ENCODE data around the gene TSPAN14. TPM values are rescaled to one million over a fixed set of nuclear protein-coding genes. Genes with fewer than 3 reads are reported as not detected.

TSPAN14 gene
- total RNA-seq, 1 experiment from 2014 or later: 73.5 TPM

DNA sequence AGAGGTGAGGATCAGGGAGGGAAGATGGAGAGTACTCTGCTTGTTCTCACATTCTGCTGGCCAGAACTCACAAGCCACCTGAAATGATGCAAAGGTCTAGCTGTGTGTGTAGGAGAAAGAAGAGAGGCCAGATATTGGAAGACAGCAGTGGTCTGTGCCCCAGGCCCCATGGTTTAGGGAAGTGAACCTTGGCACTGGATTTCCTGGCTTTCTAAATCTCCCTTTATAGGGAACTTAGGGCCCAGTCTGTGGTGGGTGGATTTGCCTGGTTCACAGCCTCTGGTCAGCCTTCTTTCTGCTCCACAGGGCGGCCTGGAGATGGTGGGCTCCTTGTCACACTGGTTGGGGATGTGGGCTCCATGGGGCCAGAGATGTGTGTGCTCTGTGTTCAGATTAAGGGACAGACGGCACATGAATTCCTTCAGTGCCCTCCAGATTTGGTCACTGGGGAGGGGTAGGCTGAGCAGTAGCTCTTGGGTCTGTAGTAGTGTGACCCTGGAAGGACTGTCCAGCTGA is 74.1 kb downstream of the TSPAN14 start (continued):
- TF ChIP-seq ZNF281 (CRISPR knock-in tag; IDR thresholded peaks at IDR 0.05) (no peak), NFYB (CRISPR knock-in tag; conservative IDR thresholded peaks at IDR 0.05; ENCODE audit: low read depth) (no peak), E2F5 (CRISPR knock-in tag; IDR thresholded peaks at IDR 0.05) (no peak), ZNF263 (CRISPR knock-in tag; IDR thresholded peaks at IDR 0.05; ENCODE audit: low read depth) (no peak)
- TF ChIP-seq, protein P1, sequence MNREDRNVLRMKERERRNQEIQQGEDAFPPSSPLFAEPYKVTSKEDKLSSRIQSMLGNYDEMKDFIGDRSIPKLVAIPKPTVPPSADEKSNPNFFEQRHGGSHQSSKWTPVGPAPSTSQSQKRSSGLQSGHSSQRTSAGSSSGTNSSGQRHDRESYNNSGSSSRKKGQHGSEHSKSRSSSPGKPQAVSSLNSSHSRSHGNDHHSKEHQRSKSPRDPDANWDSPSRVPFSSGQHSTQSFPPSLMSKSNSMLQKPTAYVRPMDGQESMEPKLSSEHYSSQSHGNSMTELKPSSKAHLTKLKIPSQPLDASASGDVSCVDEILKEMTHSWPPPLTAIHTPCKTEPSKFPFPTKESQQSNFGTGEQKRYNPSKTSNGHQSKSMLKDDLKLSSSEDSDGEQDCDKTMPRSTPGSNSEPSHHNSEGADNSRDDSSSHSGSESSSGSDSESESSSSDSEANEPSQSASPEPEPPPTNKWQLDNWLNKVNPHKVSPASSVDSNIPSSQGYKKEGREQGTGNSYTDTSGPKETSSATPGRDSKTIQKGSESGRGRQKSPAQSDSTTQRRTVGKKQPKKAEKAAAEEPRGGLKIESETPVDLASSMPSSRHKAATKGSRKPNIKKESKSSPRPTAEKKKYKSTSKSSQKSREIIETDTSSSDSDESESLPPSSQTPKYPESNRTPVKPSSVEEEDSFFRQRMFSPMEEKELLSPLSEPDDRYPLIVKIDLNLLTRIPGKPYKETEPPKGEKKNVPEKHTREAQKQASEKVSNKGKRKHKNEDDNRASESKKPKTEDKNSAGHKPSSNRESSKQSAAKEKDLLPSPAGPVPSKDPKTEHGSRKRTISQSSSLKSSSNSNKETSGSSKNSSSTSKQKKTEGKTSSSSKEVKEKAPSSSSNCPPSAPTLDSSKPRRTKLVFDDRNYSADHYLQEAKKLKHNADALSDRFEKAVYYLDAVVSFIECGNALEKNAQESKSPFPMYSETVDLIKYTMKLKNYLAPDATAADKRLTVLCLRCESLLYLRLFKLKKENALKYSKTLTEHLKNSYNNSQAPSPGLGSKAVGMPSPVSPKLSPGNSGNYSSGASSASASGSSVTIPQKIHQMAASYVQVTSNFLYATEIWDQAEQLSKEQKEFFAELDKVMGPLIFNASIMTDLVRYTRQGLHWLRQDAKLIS (CRISPR knock-in tag; IDR thresholded peaks at IDR 0.05; ENCODE audit: borderline replicate concordance): no peak
- TF ChIP-seq, protein P2, sequence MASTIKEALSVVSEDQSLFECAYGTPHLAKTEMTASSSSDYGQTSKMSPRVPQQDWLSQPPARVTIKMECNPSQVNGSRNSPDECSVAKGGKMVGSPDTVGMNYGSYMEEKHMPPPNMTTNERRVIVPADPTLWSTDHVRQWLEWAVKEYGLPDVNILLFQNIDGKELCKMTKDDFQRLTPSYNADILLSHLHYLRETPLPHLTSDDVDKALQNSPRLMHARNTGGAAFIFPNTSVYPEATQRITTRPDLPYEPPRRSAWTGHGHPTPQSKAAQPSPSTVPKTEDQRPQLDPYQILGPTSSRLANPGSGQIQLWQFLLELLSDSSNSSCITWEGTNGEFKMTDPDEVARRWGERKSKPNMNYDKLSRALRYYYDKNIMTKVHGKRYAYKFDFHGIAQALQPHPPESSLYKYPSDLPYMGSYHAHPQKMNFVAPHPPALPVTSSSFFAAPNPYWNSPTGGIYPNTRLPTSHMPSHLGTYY (CRISPR knock-in tag; IDR thresholded peaks at IDR 0.05): no peak

GRCh38 chr10:80528901-80529300 is 74.8 kb downstream of the TSPAN14 start:
- ChIA-PET CTCF (no interaction called here), POLR2A (no interaction called here)
- DNase-seq (ENCODE audit: low spot score): no peak
- ATAC-seq: no peak
- H3K4me3 Mint-ChIP-seq: no peak overlapping the region
- no peak overlapping the region for H3K27ac Mint-ChIP-seq
- H3K4me1 Mint-ChIP-seq: peaks cover 25% of the 10 kb centered on the region
- H3K36me3 Mint-ChIP-seq: peaks cover 15% of the 10 kb centered on the region; the same call in 1 of the 2 replicates
- no peaks in the 10 kb centered on the region; the same call in 1 of the 2 replicates for H3K9me3 Mint-ChIP-seq
- H3K27me3 Mint-ChIP-seq (ENCODE audit: low read depth): no peaks in the 10 kb centered on the region
- TF ChIP-seq, protein P3, sequence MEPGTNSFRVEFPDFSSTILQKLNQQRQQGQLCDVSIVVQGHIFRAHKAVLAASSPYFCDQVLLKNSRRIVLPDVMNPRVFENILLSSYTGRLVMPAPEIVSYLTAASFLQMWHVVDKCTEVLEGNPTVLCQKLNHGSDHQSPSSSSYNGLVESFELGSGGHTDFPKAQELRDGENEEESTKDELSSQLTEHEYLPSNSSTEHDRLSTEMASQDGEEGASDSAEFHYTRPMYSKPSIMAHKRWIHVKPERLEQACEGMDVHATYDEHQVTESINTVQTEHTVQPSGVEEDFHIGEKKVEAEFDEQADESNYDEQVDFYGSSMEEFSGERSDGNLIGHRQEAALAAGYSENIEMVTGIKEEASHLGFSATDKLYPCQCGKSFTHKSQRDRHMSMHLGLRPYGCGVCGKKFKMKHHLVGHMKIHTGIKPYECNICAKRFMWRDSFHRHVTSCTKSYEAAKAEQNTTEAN (CRISPR knock-in tag; IDR thresholded peaks at IDR 0.05): no peak
- TF ChIP-seq CREM (CRISPR knock-in tag; IDR thresholded peaks at IDR 0.05) (no peak), FOXJ3 (CRISPR knock-in tag; IDR thresholded peaks at IDR 0.05; ENCODE audit: borderline replicate concordance) (no peak), ZNF425 (CRISPR knock-in tag; conservative IDR thresholded peaks at IDR 0.05) (no peak), OVOL2 (CRISPR knock-in tag; IDR thresholded peaks at IDR 0.05; ENCODE audit: borderline replicate concordance) (no peak), ARID4B (CRISPR knock-in tag; IDR thresholded peaks at IDR 0.05; ENCODE audit: borderline replicate concordance) (no peak), FOXP1 (CRISPR knock-in tag; IDR thresholded peaks at IDR 0.05; ENCODE audit: borderline replicate concordance) (no peak), USF2 (CRISPR knock-in tag; IDR thresholded peaks at IDR 0.05) (no peak), CBFB (CRISPR knock-in tag; IDR thresholded peaks at IDR 0.05; ENCODE audit: low read depth) (no peak), EMX1 (CRISPR knock-in tag; IDR thresholded peaks at IDR 0.05) (no peak), SMAD4 (CRISPR knock-in tag; IDR thresholded peaks at IDR 0.05) (no peak), ZNF671 (CRISPR knock-in tag; IDR thresholded peaks at IDR 0.05) (no peak)

All from WTC11 (cell line).